Activated naive CD4-positive, alpha-beta T cell treated with Interleukin-2 at 50 U/mL for 16 hours (primary cell): ENCODE measurements around the gene P2RX4.
"Not testable (repeated sequence)": the region's sequence is repeated elsewhere in the genome, so short reads cannot be mapped to it uniquely, and the experiment has no call there.

Source experiments
- DNase-seq: peaks from one replicate; pipeline ENCODE4 v3.0.0-alpha.2; 2020

Gene P2RX4

DNA sequence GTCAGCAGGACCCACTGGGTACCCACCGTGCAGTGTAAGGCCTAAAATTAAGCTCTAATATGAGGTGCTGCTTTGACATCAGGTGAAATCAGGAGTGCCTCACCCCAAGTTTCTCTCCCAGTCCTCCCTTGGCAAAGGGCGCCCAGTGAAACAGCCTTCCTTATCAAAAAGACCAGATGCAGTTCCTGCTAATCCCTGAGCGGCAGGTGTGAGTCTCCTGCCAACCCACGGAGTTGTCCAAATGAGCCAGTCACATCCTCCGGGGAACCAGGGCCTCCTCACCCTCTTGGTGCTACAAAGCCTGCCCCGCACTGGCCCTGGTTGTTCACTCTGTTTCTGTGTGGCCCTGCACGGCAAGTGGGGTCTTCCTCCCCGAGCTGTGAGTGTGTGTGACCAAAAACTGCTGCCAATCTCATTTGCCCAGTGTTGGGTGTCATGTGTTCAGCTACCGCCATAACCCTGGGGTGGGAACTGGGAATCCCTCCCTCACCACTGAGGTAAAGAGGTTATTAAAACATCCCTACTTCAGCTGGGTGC lies 20.2 kb upstream of the P2RX4 start:
- no peak for DNase-seq

DNA sequence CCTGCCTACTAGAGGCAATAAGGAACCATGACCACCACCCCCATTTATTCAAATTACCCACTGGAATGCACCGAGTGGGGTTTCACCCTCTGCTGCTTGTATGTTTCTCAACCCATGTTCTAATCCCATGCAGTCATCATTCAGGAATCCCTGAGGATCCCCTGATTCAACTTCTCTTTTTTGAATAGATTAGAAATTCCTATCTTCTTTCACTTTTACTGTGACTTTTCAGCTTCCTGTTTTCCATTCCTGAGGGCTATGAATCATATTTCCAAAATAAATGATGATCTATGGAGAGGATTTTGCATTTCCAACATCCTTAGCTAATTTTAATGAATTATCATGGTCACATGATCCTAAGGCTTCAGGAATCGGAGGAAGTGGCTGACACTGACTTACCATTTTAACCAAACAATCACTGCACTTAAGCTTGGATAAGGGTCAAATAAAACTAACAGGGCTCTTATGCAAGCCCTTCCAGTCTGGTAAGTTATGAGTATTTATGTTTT lies 19.4 kb upstream of the P2RX4 start:
- no peak for DNase-seq

DNA sequence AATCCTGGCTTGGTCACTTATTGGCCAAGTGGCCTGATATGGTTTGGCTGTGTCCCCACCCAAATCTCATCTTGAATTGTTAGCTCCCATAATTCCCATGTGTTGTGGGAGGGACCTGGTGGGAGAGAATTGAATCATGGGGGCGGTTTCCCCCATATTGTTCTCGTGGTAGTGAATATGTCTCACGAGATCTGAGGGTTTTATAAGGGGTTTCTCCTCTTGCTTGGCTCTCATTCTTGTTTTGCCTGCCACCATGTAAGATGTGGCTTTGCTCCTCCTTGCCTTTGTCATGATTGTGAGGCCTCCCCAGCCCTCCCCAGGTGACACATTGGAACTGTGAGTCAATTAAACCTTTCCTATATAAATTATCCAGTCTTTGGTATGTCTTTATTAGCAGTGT lies 18.8 kb upstream of the P2RX4 start:
- DNase-seq, result no peak

DNA sequence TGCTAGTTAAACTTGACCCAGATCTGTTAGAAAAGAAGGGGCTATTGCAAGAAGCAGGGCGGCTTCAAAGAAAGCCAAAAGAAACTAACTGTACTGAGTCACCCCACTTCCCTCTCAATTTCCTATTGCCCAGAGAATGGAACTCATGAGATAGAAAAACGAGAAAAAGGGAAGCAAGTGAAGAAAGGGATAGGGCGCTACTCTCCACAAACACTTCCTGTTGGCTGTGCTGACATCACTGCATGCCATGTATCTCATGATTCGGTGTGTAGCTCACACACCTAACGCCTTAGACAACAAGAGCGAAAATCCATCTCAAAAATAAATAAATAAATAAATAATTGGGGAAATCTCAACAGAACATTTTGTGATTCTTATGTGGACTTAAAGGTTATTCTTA lies 13.0 kb upstream of the P2RX4 start:
- no peak for DNase-seq

DNA sequence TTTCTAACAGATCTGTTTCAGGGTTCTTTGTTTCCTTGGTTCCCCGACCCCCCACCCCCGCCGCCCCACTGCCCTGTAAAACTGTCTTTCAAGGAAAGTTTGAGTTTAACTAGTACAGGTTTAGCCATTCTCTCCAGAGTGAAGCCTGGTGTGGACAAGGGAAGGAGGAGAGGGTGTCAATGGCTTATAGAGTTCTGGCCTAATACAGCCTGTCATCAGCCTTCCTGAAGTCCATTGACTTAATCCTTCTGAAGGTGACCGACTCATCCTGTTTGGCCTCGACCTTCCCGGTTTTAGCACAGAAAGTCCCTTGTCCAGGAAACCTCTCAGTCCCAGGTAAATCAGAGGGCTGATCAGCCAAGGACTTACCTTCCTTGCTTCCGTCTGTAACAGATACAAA lies 11.0 kb upstream of the P2RX4 start:
- no peak for DNase-seq

DNA sequence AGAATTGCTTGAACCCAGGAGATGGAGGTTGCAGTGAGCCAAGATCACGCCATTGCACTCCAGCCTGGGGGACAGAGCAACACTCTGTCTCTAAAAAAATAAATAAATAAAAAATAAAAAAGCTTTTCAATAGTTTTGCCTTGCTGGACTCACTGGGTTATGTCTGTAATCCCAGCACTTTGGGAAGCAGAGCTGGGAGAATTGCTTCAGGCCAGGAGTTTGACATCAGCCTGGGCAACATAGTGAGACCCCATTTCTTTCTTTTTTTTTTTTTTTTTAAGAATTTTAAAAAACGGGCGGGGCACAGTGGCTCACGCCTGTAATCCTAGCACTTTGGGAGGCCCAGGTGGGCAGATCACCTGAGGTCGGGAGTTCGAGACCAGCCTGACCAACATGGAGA lies 8.8 kb upstream of the P2RX4 start:
- not testable (repeated sequence) for DNase-seq

DNA sequence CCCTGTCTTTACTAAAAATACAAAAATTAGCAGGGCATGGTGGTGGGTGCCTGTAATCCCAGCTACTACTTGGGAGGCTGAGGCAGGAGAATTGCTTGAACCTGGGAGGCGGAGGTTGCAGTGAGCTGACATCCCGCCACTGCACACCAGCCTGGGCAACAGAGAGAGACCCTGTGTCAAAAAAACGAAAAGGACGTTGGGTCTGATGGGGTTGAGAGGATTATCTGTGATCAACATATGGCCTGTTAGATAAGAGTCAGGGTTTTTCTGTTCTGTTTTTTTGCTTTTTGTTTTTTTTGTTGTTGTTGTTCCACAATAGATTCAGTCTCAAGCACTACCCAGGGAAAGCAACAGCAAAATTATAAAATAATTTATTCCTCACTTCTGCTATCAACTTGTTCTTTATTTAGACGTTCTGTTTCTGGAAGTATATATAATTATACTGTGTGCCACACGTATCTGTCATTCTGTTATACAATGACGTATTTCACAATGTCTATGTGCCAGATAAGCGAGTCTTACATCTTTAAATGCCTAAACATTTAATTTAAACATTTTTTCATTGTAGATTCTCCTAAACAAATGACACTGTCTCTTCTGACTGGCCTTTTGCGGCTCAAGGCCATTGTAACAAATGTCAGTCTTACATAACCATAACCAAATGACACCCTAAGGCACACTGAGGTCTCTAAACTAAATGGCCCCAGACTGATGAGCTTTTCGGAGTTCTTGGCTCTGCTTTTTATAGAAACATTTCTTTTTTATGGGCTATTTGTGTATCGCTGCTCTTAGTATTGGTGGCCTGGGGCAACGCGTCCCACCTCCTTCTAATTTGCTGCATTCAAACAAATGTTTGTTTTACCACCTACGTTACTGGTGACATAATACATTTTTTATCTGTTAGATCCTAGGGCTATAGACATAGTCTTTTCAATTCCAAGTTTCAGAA lies 7.2 kb upstream of the P2RX4 start:
- no peak for DNase-seq

DNA sequence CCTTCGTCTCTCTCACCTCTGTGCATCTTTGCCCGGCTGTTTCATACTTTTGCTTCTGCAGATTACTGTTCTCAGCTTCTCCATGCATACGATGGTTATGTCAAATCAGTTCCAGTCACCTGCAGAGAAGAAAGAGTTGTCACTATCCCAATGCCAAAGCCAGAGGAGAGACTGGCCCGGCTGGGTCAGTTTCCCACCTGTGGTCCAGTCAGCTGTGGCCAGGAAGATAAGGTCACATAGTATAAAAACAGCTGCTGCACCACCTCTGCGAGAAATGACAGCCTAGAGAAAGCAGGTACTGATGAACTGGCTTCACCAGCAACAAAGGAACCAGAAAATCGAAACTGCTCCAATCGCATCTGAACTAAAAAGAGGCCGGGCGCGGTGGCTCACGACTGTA lies 6.4 kb upstream of the P2RX4 start:
- no peak for DNase-seq

DNA sequence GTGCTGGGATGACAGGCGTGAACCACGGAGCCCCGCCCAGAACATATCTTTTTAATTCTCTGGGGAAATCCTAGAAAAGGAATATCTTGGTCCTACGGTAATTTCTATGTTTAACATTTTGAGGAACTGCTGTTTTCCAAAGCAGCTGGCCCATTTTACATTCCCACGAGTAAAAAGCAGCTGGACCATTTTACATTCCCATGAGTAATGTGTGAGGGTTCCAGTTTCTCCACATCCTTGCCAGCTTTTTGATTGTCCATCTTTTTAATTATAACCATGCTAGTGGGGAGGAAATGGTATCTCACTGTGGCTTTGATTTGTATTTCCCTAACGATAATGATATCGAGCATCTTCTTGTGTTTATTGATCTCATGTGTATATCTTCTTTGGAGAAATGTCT lies 4.4 kb upstream of the P2RX4 start:
- DNase-seq, result no peak

DNA sequence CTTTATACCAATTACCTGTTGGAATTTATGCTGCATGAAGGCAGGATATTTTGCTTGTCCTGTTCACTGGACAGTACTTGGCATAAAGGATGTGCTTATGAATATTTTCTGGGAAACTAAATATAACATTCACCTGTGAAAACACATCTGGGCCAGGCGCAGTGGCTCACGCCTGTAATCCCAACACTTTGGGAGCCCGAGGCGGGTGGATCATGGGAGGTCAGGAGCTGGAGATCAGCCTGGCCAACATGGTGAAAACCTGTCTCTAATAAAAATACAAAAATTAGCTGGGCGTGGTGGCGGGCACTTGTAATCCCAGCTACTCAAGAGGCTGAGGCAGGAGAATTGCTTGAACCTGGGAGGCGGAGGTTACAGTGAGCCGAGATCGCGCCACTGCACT lies 1.4 kb upstream of the P2RX4 start:
- not testable (repeated sequence) for DNase-seq

DNA sequence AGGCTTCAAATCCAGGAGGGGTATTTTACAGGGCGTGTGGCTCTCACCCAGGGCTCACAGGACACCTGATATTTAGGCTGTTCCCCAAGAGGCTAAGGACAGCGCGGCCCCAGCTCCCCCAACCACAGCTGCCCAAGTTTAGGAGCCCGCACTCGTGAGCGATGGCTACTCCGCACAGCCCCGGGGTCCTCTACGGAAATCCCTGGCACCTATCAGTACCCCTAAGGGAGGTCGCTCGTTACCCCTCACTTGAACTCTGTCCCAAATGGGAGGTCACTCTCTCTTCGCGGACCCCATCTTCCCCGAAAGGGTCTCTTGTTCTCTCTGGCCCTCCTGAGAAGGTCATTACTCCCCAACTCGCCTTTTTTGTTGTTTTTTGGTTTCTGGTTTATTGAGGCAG lies 708 bp upstream of the P2RX4 start:
- no peak for DNase-seq

DNA sequence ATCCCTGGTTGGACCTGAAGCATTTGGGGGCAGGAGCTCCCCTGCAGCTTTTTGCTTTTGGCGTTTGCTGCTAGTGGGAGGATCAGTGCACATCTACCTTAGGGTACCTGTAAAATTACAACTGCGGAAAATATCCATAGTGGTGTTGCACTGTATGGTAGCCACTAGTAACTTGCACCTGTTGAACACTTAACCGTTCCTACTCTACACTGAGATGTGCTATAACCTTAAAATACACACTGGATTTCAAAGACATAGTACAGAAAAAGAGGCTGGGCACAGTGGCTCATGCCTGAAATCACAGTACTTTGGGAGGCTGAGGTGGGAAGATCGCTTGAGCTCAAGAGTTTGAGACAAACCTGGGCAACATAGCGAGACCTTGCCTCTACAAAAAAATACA lies 2.9 kb downstream of the P2RX4 start:
- DNase-seq, result no peak

DNA sequence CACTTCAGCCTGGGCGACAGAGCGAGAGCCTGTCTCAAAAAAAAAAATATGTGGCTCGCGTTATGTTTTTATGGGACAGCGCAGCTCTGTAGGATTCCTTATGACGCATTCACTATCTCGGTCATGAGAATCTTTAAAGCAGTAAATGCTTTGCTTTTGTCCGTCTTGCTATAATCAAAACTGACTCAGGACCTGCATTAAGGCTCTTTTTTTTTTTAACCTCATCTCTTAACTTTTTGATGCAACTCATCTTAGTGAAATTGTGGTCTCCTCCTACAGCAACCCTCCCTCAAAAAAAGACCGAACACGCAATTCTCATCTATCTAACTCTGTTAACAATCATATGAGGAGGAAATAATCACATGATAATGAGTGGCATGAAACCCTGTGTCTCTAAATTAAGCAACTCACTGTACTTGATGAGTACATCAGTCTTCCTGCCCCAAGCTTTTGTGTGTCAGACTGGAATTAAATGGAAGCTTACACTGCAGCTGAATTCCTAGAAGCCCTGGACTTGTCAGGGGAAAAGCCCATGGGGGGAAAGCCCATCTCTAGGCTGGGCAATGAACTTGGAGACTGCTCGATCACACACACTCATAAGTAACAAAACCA lies 4.3 kb downstream of the P2RX4 start:
- peak; percentile 48 for DNase-seq

DNA sequence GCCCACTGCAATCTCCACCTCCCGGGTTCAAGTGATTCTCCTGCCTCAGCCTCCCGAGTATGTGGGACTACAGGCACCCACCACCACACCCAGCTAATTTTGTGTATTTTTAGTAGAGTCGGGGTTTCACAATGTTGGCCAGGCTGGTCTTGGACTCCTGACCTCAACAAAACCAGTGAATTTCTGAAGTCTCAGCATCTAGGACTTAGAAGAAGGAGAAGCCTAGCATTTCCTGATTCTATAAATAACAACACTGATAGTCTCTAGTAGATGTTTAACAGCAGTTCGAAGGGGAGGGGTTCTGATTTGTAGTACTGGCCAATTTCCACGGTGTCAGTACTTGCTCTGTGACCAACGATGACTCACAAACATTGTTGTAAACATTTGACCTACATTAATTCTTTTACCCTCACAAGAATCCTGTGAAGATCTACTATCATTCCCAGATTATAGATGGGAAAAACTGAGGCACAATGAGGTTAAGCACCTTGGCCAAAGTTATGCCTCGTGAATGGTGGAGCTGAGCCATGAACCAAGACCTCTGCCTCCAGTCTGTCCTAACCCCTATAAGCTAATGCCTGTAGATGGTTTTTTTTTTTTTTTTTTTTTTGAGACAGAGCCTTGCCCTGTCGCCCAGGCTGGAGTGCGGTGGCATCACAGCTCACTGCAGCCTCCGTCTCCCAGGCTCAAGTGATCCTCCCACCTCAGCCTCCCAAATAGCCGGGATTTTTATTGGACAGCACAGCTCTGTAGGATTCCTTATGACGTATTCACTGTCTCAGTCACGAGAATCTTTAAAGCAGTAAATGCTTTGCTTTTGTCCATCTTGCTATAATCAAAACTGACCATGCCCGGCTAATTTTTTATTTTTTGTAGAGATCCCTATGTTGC lies 5.2 kb downstream of the P2RX4 start:
- peak; percentile 14 for DNase-seq

DNA sequence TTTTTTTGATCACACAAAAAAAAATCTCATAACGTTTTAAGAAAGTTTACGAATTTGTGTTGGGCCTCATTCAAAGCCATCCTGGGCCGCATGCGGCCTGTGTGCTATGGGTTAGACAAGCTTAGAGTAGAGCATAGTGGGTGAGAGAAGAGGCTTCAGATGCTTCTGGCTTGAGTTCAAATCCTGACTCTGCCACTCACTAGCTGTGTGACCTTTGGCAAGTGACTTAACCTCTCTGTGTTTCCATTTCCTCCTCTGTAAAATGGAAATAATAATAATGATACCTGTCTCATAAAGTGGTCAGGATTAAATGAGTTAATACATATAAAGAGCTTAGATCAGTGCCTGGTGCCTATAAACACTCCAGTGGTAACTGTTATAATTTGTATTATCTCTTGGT lies 6.2 kb downstream of the P2RX4 start:
- no peak for DNase-seq

DNA sequence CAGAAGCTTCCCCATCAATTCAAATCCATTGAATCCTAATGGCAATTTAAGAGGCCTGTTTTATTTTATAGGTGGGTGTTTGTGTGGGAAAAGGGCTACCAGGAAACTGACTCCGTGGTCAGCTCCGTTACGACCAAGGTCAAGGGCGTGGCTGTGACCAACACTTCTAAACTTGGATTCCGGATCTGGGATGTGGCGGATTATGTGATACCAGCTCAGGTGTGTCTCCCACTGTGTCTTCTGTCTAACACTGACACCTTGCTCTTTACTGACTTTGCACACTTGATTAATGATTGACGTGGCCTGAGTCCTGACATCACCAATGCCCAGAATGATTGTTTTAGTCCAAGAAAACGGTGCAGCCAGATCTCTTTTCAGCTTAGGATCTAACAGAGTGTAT lies 7.1 kb downstream of the P2RX4 start:
- no peak for DNase-seq

DNA sequence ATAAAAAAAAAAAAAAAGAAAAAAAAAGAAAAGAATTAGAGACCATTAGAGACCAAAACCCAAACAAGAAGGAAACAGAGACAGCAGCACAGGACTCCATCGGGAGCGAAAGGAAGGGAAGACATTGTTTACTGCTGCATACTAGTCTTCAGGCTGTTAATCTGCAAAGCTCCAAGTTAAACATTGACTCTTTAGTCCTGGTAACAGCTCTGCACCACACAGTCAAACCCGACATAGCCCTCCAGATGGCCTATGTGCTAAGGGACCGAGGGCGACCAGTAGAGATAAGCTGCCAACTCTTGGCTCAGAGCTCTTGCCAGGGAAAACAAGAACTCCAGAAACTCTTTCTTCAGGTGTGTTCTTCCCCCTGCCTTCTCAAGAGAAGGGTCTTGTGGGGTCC lies 7.8 kb downstream of the P2RX4 start:
- no peak for DNase-seq

DNA sequence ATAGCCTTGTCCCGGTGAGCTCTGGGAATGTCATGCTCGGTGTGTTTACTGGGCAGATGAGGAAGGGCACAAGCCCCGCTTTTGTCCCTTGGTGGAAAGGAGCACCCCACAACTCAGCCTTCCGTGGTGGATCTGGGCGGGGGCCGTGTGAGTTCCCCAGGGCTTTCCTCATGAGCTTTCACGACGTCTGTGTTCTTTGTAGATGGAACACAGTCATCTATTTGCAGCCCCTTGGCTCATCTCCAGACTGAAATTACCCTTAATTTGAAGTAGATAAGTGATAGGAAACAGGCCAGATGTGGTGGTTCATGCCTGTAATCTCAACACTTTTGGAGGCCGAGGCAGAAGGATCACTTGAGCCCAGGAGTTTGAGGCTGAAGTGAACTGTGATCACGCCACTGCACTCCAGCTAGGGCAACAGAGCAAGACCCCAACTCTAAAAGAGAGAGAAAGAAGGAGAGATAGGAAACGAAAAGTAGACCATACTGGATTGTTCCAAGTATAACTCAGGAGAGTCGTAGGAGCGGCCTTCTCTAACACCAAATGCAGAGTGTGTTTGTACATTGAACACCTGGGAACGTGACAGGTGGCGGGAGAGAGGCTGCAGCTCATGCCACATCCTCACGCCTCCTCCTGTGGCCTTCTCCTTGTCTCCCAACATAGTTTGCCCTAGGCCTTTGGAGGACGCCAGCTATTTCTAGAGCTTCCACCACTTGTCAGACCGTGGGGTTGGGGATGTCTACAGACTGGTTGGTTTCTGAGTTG lies 8.8 kb downstream of the P2RX4 start:
- no peak for DNase-seq

DNA sequence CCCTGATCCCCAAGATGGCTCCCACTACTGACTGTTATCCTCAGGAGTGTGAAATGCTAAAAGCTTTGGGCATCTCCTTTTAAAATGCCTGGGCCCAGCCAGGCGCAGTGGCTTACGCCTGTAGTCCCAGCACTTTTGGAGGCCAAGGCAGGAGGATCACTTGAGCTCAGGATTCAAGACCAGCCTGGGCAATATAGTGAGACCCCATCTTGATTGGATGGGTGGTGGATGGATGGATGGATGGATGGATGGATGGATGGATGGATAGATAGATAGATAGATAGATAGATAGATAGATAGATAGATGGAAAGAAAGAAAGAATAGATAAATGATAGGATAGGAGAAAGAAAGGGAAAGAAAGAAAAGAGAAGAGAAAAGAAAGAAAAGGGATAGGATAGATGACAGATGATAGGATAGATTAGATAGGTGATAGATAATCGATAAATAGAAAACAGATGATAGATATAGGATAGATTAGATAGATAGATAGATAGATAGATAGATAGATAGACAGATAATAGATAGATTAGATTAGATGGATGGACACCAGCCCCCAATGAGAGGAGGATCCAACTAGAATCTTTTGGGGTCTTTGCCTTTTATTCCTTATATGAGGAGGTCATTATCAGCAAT lies 9.5 kb downstream of the P2RX4 start:
- DNase-seq, result no peak

DNA sequence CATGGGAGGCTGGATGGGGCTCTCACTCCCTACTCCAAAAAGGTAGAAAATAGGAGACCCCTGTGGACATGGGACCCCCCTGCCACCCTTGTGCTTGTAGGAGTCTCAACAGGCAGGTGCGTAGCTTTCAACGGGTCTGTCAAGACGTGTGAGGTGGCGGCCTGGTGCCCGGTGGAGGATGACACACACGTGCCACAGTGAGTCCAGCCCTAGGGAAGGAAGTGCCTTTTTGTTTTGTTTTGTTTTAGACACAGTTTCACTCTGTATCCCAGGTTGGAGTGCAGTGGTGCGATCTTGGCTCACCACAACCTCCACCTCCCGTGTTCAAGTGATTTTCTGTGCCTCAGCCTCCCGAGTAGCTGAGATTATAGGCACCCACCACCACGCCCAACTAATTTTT lies 12.9 kb downstream of the P2RX4 start:
- DNase-seq, result no peak
